HG02798 (cell line): Measurements from ENCODE around the gene FAM241A.
"Not testable (repeated sequence)": the region's sequence is repeated elsewhere in the genome, so short reads cannot be mapped to it uniquely, and the experiment has no call there.

ENCODE experiments used
- ATAC-seq: cut with Tn5 transposase; IDR thresholded peaks from one replicate; pipeline ENCODE4 v1.9.1; 2021; ENCODE audit warnings: mild to moderate bottlenecking; ENCODE audit not compliant: unreplicated experiment, poor library complexity

Gene FAM241A

DNA sequence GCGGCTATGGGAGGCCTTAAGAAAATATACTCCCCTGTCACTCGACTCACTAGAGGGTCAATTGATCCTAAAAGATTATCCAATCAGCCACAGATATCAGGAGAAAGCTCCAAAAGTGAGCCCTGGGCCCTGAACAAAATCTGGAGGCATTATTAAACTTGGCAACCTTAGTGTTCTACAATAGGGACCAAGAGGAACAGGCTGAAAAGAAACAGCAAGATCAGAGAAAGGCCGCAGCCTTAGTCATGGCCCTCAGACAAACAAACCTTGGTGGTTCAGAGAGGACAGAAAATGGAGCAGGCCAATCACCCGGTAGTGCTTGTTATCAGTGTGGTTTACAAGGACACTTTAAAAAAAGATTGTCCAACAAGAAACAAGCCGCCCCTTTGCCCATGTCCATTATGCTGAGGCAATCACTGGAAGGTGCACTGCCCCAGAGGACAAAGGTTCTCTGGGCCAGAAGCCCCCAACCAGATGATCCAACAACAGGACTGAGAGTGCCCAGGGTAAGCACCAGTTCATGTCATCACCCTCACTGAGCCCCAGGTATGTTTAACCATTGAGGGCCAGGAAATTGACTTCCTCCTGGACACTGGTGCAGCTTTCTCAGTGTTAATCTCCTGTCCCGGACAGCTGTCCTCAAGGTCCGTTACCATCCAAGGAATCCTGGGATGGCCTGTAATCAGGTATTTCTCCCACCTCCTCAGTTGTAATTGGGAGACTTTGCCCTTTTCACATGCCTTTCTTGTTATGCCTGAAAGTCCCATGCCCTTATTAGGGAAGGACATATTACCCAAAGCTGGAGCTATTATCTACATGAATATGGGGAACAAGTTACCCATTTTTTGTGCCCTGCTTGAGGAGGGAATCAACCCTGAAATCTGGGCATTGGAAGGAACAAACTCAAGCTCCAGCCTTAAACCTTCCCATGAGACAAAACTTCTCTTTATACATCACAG lies 63.2 kb downstream of the FAM241A start:
- not testable (repeated sequence) for ATAC-seq

DNA sequence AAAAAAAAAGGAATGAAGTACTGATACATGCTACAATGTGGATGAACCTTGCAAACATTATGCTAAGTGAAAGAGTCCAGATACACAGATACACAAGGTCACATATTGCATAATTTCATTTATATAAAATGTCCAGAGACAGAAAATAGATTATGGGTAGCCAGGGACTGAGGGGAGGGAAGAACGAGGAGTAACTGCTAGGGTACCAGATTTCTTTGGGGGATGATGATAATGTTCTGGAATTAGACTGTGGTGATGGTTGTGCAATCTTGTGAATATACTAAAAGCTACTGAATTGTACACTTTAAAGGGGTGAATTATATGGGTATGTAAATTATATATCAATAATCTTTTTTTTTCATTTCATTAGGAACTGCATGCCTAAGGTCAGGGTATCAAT lies 65.5 kb downstream of the FAM241A start:
- no peak for ATAC-seq

DNA sequence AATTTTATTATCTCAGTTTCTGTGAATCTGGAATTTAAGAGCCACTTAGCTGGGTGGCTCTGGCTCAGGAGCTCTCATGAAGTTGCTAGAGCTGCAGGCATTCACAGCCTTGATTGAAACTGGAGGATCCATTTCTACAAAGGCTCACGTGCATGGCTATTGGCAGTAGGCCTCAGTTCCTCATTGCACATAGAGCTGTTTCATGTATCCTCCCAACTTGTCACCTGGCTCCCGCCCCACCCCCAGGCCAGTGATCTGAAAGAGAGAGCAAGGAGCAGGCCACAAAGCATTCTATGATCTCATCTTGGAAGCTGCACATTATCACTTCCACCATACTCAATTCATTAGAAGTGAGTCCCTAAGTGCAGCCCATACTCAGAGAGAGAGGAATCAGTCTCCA lies 67.8 kb downstream of the FAM241A start:
- ATAC-seq: peak; percentile 72

DNA sequence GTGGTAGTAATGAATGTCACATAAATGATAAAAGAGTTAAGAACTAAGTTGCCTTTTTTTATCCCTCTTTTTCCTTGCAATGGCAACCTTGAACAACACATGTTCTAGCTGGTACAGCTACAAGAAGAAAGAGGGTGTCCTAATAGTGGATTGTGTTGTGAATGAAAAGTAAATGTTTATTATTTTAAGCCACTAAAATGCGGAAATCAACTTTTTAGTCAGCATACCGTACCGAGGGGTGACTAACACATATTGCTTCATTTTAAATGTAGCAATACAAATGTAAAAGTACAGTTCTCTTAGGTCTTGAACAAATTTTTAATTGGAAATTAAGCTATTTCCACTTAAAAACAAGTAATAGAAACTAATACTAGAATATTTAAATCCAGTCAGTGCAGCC lies 68.6 kb downstream of the FAM241A start:
- no peak for ATAC-seq

DNA sequence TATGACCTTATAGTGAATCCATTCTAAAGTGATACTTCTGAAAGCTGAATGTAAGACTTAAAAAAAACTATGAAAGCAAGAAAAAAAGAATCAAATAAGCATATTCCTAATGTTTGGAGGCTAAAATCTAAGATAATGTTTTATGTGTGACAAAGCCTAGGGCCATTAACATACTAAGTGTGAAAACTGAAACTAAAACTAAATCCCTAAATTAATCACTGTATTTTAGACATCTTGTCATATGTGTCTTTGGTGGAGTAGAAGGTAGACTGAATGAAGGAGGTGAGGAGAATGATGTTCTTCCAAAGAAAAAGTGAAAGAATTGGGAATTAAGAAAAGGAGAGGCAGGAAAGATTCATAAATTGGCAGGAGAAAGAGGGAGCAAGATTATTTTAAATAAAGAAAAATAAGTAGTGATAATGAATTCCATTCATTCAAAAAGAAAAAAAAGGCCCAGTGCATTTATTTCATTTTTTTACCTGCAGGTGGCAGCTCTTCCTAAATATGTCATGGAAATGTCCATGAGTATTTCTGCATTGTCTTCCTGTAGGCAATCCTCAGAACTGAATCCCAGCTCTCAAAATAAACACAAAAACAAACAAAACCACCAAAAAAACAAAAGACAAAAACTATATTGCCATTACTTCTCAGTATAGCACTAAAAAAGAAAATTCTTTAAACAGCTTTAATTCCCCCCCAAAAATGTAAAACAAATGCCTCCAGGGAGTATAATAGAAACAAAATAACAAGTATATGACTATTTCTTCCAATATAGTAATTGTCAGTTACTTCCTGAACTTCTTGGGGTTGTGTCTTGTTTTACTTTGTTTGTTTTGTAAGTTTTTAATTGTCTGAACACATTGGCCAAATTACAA lies 69.4 kb downstream of the FAM241A start:
- ATAC-seq: peak; percentile 34

DNA sequence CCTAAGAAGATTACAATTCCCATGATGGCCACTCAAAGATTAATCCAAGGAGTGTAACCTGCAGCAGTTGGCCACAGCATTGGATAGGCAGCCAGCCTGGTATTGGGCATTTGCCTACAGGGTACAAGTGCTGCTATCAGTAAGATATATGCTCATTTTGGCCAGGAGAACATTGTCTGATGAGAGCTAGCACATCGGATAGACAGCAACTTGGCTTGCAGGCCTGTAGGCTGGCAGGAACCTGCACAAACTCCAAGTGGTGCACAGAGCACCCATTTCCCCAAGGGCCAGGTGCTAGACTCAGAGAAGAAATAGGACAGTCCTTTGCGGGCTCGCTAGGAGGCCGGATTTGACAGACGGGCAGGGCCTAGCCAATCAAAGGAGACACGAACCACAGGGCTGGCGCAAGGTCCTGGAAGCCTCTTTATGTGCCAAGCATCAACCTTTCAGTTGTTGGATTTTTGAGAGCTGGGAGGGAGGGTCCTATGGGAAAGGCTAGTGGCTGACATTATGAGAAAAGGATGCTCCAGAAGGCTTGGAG lies 74.6 kb downstream of the FAM241A start:
- ATAC-seq: no peak

DNA sequence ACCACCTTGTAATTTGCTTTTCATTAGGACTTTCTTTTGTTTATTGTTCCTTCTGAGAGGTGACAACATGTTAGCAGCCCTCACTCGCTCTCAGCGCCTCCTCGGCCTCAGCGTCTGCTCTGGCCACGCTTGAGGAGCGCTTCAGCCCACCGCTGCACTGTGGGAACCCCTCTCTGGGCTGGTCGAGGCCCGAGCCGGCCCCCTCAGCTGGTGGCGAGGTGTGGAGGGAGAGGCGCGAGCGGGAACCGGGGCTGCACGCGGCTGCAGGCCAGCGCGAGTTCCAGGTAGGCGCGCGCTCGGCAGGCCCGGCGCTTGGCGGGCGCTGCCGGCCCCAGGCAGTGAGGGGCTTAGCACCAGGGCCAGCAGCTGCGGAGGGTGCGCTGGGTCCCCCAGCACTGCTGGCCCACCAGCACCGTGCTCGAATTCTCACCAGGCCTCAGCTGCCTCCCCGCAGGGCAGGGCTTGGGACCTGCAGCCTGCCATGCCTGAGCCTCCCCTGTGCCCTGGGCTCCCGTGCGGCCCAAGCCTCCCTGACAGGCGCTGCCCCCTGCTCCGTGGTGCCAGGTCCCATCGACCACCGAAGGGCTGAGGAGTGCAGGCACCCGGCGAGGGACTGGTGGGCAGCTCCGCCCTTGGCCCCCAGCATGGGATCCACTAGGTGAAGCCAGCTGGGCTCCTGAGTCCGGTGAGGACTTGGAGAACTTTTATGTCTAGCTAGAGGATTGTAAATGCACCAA lies 77.1 kb downstream of the FAM241A start:
- ATAC-seq: no peak

DNA sequence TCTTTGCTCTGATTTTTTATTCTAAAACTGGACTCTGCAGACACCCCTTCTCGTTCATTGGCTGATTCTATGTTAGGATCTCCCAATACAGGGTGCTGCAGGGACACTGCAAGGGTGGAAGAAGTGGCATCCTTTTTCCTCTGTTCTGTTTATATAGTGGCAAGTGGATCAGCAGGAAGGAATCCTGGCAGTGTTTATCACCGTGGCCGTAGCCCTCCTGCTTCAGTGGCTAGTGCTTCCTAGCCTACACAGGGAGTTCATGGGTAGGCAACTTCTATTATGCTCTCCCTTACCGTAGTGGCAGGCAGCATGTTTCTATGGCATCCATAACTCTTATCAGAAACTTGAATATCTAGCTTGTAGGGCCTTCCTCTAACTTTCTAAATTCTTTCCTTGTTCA lies 79.9 kb downstream of the FAM241A start:
- no peak for ATAC-seq

DNA sequence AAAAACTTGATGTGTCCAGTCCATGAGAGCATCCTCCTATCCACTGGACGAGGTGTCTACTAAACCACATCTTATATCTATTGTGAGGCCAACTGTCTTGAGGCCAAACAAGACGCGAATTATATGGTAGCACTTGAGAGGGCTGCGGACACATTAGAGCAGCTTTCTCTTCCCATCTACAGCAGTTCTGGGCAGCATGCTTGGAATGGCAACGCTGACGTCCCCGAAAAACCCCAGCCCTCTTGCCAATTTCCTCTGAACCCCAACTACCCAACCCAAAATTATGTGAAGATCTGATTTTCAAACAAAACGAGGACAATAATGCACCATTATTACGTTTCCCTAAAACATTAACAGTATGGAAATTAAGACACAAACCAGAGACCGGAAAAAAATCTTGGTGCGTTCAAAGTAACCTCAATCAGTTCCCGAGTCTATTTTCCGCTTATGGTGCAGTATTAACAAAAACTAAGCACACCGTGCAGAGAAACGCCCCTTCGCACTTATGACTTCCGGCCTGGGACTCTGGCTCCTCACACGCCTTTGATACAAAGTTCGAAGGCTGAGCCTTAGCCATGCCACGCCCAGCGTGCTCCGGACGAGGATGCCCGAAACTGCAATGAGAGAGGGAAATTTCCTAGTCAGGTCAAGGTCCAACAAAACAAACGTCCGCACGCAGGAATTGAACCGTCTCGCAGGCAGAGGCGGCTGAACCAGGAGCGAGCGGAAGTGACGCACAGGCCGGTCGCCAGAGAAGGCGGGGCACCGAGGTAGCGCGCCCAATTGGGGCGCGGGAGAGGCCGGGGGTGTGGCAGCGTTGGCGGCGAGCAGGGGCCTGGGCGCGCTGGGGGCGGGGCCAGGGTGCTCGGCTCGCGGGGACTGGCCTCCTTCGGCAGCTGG lies 85.9 kb downstream of the FAM241A start:
- peak; percentile 88 for ATAC-seq

DNA sequence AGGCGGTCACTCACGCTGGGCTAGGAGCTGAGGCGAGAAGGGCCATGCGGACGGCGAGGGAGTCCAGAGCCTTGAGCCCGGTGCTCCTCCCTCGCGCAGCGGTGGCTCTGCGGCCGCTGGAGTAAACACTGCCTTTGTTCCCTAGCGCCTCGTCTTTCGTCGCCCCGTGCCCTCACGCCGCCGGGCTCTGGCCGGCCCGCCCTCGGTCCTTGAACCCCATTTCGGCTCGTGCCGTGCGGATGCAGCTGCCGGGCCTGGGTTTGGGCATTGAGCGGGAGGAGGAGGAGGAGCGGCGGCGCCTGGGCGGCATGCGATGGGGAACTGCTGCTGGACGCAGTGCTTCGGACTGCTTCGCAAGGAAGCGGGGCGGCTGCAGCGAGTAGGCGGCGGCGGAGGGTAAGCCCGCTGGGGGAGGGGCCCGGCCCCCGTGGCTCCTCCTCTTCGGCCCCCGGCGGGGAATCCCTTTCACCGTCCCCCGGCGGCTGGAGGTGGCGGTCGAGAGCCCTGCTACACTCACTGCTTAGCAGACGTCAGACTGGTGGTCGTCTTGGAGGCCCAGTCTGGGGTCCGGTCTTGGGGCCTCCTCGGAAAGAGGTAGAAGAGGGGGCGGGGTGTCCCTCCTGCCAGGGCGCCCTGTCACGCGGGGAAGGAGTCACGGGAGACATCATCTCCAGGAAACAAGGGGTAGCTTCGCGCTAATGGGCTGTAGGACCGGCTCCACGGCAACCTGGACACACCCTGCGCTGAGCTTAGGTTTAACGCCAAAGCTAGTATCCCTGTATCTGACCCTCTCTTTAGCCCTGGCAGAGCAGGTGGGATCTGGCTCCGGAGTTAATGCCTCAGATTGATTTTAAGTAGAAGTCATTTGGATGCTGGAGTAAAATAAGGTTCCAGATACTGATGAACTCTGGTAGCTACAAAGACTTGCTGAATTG lies 86.8 kb downstream of the FAM241A start, which contains the start of gene AP1AR:
Gene AP1AR (plus strand): TSS at position 9 of the 935 bp plus-strand sequence. CDS start 305 bp downstream, at position 314.
- ATAC-seq: peak; percentile 72

DNA sequence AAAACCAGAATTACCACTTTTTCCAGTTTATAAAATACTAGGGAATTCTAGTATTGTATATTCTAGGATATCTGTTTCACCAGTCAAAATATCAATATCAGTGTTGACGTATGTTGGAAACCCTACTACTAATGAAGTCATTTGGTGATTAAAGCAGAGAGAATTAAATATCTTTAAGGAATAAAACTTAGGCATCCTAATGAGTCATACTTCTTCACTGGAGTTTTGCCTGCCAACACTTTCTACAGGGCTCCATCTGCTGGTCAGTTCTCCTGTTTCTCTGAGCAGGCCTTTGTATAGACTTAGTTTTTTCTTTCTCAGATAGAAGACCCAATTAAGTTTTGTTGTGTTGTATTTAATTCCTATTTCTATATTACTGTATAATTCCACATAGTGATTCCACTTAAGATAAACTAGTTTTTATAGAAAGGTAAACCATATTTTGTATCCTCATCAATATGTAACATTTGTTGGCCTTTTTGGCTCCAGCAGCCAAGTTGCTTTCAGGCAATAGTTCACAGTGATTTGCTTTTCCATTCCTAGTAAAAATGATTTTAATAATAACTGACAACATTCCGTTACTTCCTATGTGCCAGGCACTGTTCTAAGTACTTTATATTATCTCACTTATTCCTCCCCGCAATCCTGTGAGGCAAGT lies 89.8 kb downstream of the FAM241A start:
- no peak for ATAC-seq

DNA sequence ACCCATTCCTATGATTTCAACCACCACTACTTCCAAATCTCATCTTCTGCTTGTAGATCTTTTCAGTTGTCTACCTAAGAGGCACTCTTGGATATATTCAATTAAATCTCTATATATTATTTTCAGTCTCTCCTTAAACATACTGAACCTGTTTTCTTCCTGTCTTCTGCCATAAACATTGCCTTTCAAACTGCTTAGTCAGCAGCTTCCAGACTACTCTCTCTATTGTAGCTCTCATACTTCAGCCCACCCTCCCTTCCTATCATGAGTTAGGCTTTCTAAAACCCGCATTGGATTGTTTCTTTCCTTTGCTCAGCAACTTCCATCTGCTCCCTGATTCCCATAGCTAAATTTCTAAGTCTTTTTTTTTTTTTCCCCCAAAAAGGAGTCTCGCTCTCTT lies 90.8 kb downstream of the FAM241A start:
- ATAC-seq: no peak

DNA sequence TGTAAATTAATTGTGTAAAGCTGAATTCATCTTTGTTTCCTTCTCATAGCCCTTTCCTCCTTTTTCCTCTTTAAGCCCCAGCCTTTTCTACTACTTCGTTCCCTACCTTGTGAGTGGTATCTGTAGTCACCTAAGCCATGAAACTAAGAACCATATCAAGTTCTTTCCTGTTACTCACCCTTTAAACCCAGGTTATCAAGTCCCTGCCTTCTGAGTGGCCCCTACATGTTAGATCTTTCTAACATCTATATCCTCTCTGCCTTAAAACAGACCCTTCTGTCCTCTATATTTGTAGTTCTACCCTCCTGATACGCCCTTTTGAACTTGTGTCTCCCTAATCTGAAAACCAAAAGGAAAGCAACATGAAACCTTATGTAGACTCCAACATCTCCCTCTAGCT lies 93.6 kb downstream of the FAM241A start:
- ATAC-seq: no peak
